Hematopoietic multipotent progenitor cell treated with erythropoietin and hydrocortisone succinate and interleukin-3 and kit ligand, for 6 days (in vitro differentiated cells): Measurements from ENCODE around the gene TRIM66.

Source experiments
- DNase-seq: peaks from one replicate; pipeline ENCODE4 v3.0.0-alpha.2; 2015

The TRIM66 gene

DNA sequence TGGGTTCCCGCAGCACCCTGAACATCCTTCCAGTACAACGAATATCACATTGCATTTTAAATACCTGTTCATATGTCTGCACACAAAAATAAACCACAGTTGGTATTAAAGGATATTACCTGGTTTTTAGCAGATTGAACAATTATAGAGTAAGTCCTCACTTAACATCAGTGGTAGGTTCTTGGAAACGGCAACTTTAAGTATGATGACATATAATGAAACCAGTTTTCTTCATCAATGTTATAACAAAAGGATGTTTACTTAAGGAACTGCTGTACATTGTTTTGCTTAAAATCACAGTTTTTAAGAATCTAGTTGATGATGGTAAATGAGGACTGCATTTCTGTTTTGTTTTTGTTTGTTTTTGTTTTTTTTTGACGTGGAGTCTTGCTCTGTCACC is 28.0 kb downstream of the TRIM66 start:
- DNase-seq = no peak

DNA sequence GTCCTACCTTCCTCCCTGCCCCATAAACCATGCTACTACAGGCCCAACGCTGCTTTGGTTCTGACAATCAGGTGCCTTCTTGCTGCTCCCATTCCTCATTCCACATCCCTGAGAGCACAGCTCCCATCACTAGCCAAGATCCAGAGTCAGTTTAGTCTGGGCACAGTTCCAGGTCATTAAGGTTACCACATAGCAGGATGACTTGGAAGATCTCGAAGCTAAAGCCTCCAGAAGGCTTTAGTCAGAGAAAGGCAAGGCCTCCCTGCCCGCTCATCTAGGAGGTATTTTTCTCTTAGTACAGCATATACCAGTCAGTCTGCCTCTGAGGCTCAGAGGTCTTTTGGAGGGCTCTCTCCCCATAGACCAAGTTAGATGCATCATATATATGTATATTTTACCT is 30.3 kb downstream of the TRIM66 start:
- DNase-seq = no peak

DNA sequence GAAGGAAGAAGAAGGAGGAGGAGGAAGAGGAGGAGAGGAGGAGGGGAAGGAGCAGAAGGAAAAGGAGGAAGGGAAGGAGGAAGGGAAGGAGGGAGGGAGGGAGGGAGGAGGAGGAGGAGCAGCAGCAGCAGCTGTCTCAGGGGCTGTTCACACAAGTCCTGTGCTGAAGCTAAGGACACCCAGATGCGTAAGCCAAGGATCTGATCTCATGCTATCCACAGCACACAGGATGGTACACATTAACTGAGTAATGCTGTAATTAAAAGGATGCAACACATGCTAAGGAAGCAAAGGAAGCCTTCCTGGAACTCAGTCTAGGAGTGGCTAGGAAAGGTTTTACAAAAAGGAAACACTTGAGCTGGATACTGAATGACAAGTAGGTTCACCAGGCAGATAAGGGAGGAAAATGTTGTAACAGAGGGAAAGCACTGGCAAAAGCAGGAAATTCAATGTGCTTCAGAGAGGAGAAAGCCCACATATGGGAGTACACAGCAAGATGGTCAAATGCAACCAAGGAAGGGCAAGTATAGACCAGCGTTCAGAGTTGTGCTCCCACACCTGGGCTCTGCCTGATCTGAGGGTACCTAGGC is 32.0 kb downstream of the TRIM66 start:
- DNase-seq = no peak

DNA sequence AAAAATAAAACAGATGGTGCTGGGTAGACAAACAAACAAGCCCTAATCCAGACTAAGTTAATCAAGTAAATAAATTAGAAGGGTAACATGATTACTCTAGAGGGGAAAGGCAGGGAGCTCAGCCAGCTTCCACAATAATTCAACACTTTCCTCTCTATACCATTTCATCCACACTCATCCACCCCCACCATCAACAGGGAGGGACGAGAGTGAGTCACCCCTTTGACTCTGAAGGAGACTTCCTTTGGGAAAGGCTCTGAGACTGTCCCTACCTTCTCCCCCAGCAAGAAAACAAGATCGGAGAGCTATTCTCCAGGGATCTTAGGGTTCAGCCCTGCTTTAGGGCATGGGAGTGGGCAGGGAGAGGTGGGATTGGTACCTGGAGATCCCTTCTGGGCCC is 33.1 kb downstream of the TRIM66 start:
- DNase-seq = no peak

- no peak for DNase-seq
These were observed 35.6 kb downstream of the TRIM66 start for GRCh38 chr11:8646873-8647272.

DNA sequence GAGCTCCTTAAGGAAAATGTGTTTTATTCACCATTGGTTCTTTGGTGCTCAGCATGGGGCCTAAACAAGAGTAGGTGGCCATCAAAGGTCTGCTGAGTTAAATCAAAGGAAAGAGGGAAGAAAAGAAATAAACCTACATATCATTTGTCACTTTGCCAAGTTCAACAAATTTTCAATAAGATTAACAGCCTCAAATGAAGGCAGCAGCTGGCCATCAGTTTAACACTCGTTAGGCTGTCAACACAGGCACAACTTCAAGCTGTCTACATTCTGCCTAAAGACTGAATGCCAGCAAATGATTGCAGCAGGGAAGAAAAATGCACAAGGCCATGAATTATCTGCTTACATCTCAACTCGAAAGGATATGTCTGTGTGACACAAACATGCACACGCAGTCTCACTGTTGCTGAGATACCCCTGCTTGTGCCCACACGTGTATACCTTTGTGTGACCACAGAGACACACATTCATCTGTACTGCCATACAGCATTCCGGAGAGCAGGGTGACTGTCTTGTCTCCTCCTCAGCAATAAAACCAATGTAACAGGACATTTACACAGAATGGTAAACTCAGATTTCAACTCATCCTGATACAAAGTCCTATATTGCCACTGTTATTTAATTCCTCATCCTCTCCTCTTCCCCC is 40.1 kb downstream of the TRIM66 start:
- DNase-seq = no peak

GRCh38 chr11:8641332-8641731 is 41.1 kb downstream of the TRIM66 start:
- no peak for DNase-seq

DNA sequence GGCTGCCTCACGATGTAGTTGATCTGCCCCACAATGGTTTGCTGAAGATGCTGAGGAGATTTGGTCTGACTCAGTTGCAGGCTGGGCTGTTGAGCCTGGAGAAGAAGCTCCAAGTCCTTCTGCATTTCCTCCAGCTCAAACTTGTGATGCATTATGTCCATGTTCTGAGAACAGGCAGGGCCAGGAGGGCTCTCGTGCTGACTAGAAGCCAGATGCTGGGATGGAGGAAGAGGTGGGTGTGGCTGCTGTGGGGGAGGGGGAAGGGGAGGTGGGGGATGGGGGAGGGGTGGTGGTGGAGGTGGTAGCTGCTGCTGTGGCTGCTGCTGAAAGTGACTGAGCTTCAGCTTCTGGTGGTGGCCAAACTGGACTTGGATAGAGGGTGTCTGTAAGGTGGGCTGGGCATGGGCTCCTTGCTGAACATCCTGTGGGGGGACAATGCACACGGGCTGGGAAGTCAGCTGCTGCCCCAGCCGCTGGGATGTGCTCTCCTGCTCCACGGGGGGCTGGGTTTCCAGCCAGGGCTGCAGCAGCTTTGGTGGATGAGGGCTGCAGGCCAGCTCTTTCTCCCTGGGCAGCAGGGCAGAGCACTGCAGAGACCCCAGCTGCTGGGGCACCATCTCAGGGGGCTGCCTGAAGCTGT is 42.1 kb downstream of the TRIM66 start:
- no peak for DNase-seq

- DNase-seq = no peak
These were observed 42.8 kb downstream of the TRIM66 start for GRCh38 chr11:8639655-8640054.

GRCh38 chr11:8638300-8638699 is 44.2 kb downstream of the TRIM66 start:
- DNase-seq = no peak

DNA sequence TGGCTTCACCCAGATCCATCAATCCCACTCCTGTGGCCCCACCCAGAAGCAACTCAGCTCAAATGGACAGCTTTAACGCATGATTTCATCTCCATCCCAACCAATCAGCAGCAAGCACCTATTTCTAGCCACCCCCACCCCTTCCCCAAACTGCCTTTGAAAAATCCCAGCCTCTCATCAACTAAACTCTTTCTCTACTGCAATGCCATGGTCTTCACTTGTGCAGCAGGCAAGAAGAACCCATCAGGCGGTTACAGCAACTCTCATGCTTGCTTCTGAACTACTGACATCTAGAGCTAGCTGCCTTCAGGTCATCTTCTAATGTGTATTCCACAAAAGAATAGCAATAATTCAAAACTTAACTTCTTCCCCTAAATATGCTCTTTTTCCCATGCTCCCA is 46.3 kb downstream of the TRIM66 start:
- no peak for DNase-seq

DNA sequence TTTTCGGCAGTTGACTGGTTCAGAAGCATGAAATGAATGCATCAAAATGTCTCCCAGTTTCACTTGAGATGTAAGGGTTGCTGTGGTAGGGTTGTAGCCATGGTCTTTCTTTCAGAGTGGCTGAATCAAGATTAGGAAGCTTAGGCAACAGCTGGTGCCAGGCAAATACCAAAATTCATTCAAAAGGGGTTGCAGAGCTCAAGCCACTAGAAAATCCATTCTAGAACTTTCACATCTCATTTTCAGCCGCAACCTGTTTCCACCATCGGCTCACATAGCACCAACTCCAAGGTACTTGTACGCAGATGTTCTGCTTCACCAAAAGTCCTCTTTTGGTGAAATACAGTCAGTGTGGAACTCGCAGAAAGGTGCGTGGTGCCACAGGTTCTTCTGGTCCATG is 48.0 kb downstream of the TRIM66 start:
- no peak for DNase-seq

- peak; percentile 13 for DNase-seq
These were observed 50.9 kb downstream of the TRIM66 start for GRCh38 chr11:8631395-8632118.

- DNase-seq = no peak
These were observed 57.8 kb downstream of the TRIM66 start for GRCh38 chr11:8624698-8625097.

- no peak for DNase-seq
These were observed 61.3 kb downstream of the TRIM66 start for GRCh38 chr11:8621147-8621546.

DNA sequence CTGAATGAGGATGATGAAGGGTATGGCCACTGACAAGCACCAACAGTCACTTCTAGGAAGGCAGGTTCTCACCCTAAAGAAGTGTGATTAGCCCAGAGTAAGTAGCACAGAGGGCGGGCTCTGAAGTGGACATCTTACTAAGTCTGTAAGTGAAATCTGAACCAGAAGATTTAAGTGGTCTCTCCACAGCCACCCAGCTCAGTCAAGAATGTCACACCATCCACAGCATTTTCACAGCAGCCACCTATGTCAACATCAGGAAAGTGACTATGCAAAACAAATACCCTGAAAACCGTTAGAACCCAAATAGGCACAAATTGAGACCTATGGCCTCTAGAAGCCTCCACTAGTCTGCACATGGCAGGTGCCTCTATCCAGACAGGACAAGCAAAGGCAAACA is 65.4 kb downstream of the TRIM66 start:
- DNase-seq = no peak

- DNase-seq = no peak
These were observed 67.0 kb downstream of the TRIM66 start for GRCh38 chr11:8615291-8616032.

DNA sequence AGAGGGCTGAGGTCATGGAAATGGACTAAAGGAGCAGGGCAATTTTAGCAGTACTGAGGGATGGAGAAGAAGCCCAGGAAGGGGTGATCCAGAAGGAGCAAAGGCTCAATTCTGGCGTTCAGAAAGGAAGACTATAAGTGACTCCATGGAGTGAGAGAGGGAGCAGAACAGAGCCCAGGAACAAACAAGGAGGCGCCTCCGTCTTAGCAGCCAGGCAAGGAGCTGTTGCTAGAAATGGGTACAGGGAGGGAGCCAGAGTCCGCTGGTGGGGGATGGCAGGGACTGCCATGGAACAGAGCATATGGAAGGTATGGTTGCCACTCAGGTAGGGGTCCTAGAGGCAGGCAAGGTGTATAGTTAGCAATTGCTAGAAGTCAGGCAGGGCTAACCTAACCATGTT is 68.0 kb downstream of the TRIM66 start:
- DNase-seq = no peak

DNA sequence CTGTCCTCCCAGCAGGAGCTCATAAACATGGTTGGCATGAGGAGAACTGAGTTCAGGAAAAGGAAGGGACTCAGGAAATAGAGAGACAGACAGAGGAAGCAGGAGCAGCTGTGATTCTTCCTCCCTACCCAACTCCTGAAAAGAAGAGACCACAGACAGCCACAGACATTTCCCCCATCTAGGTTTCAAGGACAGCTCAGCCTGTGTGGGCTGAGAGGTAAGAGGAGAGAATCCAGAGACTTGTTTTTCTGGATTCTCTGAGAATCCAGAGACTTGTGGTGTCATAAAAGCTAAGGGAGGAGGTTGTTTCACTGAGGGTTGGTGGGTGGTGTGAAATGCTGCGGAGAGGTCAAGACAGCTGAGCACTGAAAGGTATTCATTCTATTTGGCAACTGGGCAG is 69.4 kb downstream of the TRIM66 start:
- DNase-seq = no peak

DNA sequence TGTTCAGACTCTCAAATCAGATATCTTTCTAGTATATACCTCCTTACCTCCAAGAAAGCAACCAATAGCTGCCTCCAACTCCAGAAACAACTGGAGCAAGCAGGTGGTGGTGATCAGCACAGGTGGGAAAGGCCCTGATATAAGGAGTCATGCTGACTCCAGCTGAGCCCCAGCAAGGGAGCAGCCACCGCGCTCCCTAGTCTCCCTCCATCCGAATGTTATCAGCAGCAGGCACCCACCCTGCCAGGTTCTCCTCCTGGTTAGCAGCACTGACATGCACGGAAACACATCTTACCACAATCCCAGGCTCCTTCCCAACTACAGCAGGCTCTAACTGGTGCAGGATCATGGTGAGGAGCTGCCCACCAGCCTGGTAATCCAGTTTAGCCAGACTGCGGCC is 69.9 kb downstream of the TRIM66 start:
- no peak for DNase-seq

DNA sequence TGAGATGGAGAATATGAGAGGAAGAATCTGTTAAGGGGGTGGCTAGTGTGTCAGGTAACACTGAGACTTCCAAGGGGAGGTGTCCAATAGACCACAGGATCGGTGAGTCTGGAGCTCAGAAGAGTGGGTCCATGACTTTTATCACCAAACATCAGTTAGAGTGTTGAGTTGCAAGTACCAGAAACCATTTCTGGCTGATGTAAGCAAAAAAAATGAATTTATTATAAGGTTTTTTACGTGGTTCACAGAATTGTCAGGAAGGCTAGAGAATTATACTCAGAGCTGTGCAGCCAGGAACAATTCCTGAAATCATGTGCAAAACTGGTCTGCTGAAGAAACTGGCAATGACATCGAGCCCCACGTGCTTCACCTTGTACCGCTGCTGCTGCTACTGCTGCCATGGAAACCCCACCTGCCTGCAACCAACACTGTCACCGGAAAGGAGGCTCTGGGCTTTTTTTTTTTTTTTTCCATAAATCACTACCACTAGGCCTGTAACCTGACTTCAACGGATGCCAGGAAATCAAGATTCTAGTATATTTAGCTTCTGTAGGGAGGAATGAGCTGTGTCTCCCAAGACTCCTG is 71.8 kb downstream of the TRIM66 start:
- no peak for DNase-seq

DNA sequence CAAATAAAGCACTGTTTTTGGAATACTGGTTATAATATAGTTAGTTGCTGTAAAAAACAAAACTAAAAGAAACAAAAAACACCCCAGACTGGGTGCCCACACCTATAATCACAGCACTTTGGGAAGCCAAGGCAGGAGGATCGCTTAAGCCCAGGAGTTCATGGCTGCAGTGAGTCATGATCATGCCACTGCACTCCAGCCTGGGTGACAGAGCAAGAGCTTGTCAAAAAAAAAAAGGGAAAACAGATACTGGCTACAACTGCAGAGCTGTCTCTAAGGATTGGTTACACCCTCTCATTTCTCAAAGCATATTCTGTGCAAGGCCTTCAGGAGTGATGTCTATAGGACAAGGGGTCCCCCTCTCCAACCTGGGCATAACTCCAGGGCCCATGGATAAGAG is 73.8 kb downstream of the TRIM66 start:
- DNase-seq = no peak
